IPS DF 6.9 (cell line): ENCODE data around the gene MRRF.
"Not testable (repeated sequence)": the region's sequence is repeated elsewhere in the genome, so short reads cannot be mapped to it uniquely, and the experiment has no call there.

ENCODE experiments used
- DNase-seq: peaks from one replicate; pipeline ENCODE4 v3.0.0-alpha.2; 2013; ENCODE audit warnings: low read depth, low spot score
- H3K27ac ChIP-seq: one replicate; pipeline ENCODE4 v1.5.1; 2013; ENCODE audit warnings: low read length, control low read depth
- H3K27me3 ChIP-seq: 2 replicates; pipeline ENCODE4 v1.6.1; 2013; ENCODE audit warnings: mild to moderate bottlenecking, low read length; ENCODE audit not compliant: control insufficient read depth, insufficient read depth
- H3K36me3 ChIP-seq: 2 replicates; pipeline ENCODE4 v1.6.1; 2013; ENCODE audit warnings: low read length; ENCODE audit not compliant: control insufficient read depth, insufficient read depth
- H3K4me1 ChIP-seq: 2 replicates; pipeline ENCODE4 v1.6.1; 2013; ENCODE audit warnings: low read length; ENCODE audit not compliant: control insufficient read depth, insufficient read depth
- H3K4me3 ChIP-seq: 2 replicates; pipeline ENCODE4 v1.5.1; 2013; ENCODE audit warnings: mild to moderate bottlenecking, low read length
- H3K9me3 ChIP-seq: 2 replicates; pipeline ENCODE4 v1.6.1; 2013; ENCODE audit warnings: low read length, inconsistent platforms; ENCODE audit not compliant: control insufficient read depth, insufficient read depth
- WGBS: extraction: QIAGEN DNeasy Blood & Tissue Kit; methylation state at CpG from one replicate; pipeline ENCODE4 v1.1.7; 2013; ENCODE audit warnings: mixed read lengths, missing lambda C conversion rate; ENCODE audit not compliant: insufficient read length, insufficient coverage; 5-methylcytosine and 5-hydroxymethylcytosine counted together

The MRRF gene

DNA sequence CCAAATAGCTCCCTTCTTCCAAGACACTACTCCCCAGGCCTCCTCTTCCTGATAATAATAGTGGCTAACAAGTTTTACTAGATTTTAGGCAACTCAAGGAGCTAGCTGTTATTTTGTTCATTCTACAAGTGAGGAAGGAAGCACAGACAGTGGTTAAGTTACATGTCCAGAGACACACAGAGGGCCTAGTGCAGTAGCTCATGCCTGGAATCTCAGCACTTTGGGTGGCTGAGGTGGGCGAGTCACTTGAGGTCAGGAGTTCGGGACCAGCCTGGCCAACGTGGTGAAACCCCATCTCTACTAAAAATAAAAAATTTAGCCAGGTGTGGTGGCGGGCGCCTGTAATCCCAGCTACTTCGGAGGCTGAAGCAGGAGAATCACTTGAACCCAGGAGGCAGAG lies 65.8 kb downstream of the MRRF start:
- no CpG with 5 or more reads among the region's 6 CpGs for WGBS
- H3K27me3 ChIP-seq, DNase-seq: not testable (repeated sequence)

DNA sequence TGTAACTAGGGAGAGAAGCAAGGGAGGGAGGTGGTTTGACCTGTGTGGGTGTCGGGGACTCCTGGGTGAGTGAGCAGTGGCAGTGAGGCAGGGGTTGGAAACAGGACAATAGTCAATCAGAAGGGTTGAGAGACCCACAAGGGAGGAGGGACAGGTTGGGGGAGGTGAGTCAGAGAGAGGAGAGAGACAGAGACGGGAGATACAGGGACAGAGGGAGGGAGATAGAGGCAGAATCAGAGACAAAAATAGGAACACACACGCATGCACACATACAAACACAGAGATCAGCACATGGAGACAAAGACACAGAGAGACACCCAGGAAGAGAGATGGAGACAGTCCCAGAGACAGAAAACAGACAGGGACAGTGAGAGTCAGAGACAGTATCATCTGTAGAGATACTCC lies 66.8 kb downstream of the MRRF start:
- Histone ChIP-seq H3K36me3 (no peaks in the 10 kb centered on the region), H3K4me1 (peaks cover 3% of the 10 kb centered on the region; the same call in 1 of the 2 replicates), H3K4me3 (no peak overlapping the region), H3K27me3 (no peaks in the 10 kb centered on the region), H3K27ac (no peak overlapping the region), H3K9me3 (no peaks in the 10 kb centered on the region)
- WGBS, result no CpG with 5 or more reads among the region's 3 CpGs
- DNase-seq, result no peak

More for the DNA sequence above, 65.8 kb downstream of the MRRF start:
- not testable (repeated sequence) for H3K9me3 ChIP-seq, H3K36me3 ChIP-seq, H3K4me3 ChIP-seq, H3K4me1 ChIP-seq, H3K27ac ChIP-seq

DNA sequence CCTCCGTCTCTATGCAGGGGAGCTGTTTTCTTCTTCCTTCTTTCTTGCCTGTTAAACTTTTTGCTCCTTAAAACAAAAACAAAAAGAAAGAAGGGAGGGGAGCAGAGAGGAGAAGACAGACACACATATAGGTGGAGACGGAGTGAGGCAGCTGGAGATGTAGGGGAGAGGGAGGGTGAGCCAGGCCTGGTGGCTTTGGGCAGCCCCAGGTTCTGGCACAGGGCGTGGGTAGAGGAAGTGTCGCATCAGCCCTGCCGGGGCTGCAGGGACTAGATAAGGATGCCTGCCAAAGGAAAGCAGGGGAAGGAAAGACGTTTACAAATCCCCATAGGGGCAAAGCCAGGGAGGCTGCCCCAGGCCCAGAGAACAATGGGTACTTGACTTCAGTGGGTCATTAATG lies 67.4 kb downstream of the MRRF start:
- peaks cover 7% of the 10 kb centered on the region; the same call in 1 of the 2 replicates for H3K4me1 ChIP-seq
- no peaks in the 10 kb centered on the region for H3K9me3 ChIP-seq
- DNase-seq, result no peak
- no peaks in the 10 kb centered on the region for H3K27me3 ChIP-seq
- H3K4me3 ChIP-seq, result no peak overlapping the region
- WGBS, result no CpG with 5 or more reads among the region's 6 CpGs
- no peaks in the 10 kb centered on the region for H3K36me3 ChIP-seq
- H3K27ac ChIP-seq, result no peak overlapping the region

DNA sequence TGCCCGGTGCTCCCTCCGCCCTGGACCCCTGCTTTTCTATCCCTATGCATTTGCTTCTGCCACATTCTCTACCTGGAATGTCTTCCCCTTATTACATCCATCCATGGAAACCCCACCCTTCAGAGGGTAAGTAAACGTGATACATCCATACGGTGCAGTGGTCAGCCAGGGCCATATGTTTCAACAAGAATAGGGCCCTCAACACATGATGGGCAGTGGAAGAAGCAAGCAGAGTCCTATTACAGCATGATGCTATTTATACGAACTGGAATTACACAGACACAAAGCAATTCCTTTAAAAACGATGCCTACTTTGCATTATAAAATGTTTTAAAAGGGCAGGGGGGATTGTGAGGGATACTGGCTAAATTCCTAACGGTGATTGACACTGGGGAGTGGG lies 68.0 kb downstream of the MRRF start:
- H3K9me3 ChIP-seq, result no peaks in the 10 kb centered on the region

DNA sequence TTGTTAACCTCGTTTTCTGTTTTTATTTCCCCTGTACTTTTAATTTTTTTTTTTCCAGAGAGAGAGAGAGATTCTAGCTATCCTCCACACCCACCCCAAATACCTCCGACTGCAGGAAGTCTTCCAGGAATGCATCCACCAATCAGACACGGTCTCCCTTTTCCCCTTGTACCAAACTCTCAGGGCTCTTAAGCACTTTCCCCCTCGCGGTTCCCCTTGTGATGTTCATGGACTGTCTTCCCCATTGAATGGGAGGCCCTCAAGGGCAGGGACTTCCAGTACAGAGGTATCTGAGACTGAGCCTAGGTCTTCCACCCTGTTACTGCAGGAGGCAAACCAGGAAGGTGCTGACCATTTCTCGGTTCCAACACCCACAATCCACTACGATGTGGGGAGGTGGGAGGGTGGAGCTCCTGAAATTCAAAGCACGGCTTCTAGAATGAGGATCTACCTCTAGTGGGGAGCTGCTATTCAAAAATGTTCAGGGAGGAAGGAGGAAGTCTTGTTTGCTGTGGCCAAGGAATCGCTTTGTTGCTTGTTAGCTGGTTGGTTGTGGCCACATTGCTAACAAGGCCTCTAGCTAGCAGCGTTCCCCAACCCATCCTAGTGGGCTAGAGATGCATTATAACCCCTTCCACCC lies 68.6 kb downstream of the MRRF start:
- Histone ChIP-seq H3K27ac (no peak overlapping the region), H3K4me1 (peaks cover 13% of the 10 kb centered on the region), H3K36me3 (no peaks in the 10 kb centered on the region), H3K4me3 (no peak overlapping the region), H3K9me3 (no peaks in the 10 kb centered on the region), H3K27me3 (no peaks in the 10 kb centered on the region)
- DNase-seq, result no peak
- no CpG with 5 or more reads among the region's 10 CpGs for WGBS

More for the DNA sequence above, 68.0 kb downstream of the MRRF start:
- no peaks in the 10 kb centered on the region for H3K36me3 ChIP-seq
- H3K27ac ChIP-seq, result no peak overlapping the region
- no CpG with 5 or more reads among the region's 7 CpGs for WGBS
- H3K4me1 ChIP-seq, result peaks cover 10% of the 10 kb centered on the region
- no peaks in the 10 kb centered on the region for H3K27me3 ChIP-seq
- no peak overlapping the region for H3K4me3 ChIP-seq
- no peak for DNase-seq

DNA sequence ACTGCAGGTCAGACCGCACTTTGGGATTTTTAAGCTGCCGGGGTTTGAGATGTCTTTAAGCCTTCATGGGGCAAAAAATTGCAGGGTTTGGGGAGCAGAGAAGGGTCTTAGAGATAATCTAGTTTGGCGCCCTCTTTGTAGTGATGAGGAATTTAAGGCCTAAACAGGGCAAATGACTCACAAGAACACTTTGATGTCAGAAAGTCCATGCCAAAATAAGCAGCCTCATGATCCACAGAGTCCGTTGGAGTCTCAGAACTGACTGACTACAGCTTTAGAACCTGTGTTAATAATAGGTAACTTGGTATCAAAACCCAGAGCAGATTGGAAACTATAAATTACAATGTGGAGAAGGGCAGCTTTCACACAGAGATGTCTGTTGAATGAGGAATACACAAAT lies 70.2 kb downstream of the MRRF start:
- H3K9me3 ChIP-seq, result no peaks in the 10 kb centered on the region
- H3K36me3 ChIP-seq, result no peaks in the 10 kb centered on the region
- peaks cover 13% of the 10 kb centered on the region for H3K4me1 ChIP-seq
- WGBS, result no CpG with 5 or more reads among the region's 4 CpGs
- DNase-seq, result no peak
- H3K27me3 ChIP-seq, result no peaks in the 10 kb centered on the region
- H3K27ac ChIP-seq, result no peak overlapping the region
- H3K4me3 ChIP-seq, result no peak overlapping the region

DNA sequence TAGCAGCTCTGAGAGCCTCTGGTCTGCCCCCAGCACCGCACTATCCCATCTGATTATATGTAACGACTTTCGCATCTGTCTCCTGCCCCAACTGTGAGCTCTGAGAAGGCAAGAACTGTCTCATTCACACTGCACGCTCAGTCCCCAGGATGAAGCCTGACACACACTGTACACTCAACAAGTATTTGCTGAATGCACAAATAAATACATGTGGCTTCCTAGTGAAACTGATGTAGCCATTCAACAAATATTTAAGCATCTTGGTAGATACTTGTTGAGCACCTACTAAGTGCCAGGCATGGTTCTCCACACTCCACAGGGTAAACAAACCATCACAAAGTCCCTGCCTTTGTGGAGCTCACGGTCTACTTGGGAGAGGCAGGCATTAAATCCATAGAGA lies 71.5 kb downstream of the MRRF start:
- no peaks in the 10 kb centered on the region for H3K9me3 ChIP-seq
- no peak overlapping the region for H3K4me3 ChIP-seq
- peaks cover 13% of the 10 kb centered on the region for H3K4me1 ChIP-seq
- H3K36me3 ChIP-seq, result no peaks in the 10 kb centered on the region
- no peak for DNase-seq
- H3K27ac ChIP-seq, result no peak overlapping the region
- no peaks in the 10 kb centered on the region for H3K27me3 ChIP-seq
- WGBS, result no CpG with 5 or more reads among the region's 5 CpGs

DNA sequence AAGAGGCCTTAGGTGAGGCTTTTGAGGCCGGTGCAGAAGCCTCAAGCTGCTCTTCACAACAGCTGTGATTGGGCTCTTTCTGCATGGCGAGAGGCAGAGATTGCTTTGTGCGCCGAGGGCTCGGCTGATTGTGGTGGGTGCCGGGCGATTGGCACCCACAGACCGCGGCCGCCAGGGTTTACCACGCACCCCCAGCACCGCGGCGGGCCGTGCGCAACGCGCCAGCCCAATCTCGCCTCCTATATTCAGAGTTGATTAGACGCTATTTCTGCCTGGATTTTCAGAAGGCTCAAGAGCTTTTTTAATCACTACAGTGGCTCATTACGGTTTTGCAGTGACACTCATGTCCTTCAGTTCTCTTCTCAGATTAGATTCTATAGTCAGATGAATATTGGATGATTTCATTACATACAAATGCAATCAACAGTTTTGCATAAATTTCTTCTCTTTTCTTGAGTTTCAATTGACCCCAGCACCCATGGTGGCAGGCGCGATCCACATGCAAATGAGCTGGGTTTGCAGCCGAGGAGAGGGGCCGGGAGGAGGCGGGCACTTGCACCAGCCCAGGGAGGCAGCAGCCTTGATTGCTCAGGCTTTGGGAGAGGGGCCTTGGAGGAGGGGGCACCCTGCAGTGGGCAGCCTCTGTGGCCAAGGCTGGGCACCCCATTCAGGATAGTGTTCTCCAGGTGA lies 72.3 kb downstream of the MRRF start:
- Histone ChIP-seq H3K36me3 (no peaks in the 10 kb centered on the region), H3K4me1 (peaks cover 13% of the 10 kb centered on the region), H3K4me3 (no peak overlapping the region), H3K27me3 (no peaks in the 10 kb centered on the region), H3K9me3 (no peaks in the 10 kb centered on the region), H3K27ac (no peak overlapping the region)
- no peak for DNase-seq
- no CpG with 5 or more reads among the region's 26 CpGs for WGBS

DNA sequence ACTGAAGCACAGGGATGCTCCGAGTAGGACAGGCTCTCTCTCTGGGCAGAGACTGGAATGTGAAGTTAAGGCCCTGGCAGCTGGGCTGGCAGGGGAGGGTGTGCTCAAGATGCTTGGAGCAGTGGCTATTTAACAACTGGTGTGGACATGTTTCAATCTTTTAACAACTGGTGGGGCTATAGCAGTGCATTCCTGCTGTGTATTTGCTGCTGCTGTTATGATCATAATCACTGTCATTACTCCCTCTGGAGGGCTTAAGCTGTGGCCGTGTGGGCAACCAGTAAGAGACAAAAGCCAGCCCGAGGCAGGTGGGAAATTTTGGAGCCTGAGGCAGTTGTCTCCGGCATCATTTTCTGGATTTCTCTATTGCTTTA lies 72.9 kb downstream of the MRRF start:
- no CpG with 5 or more reads among the region's 4 CpGs for WGBS
- DNase-seq, result no peak

DNA sequence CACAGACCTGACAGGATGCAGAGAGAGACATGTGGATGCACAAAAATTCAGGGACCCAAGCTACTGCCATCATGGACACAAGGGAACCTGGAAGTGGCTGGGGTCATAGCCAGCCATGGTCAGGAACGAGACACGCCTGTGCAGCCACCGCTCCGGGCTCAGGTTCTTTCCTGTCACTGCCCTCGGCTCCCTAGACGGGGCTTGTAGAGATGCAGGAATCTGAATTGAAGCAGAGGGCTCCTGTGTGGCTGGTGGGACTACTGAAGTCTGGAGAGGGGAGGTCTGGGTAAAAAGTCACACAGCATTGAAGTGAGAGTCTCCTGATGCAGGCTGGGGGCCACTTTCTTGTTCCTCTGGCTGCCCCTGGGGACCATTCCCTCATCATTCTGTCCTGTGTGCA lies 73.9 kb downstream of the MRRF start:
- H3K27ac ChIP-seq, result no peak overlapping the region
- no peaks in the 10 kb centered on the region for H3K36me3 ChIP-seq
- H3K4me3 ChIP-seq, result no peak overlapping the region
- WGBS, result no CpG with 5 or more reads among the region's 6 CpGs
- no peak for DNase-seq
- H3K27me3 ChIP-seq, result no peaks in the 10 kb centered on the region
- peaks cover 13% of the 10 kb centered on the region for H3K4me1 ChIP-seq
- H3K9me3 ChIP-seq, result no peaks in the 10 kb centered on the region

More for the DNA sequence above, 72.9 kb downstream of the MRRF start:
- no peak overlapping the region for H3K27ac ChIP-seq
- H3K36me3 ChIP-seq, result no peaks in the 10 kb centered on the region
- no peaks in the 10 kb centered on the region for H3K9me3 ChIP-seq
- no peak overlapping the region for H3K4me3 ChIP-seq
- no peaks in the 10 kb centered on the region for H3K27me3 ChIP-seq
- peaks cover 15% of the 10 kb centered on the region for H3K4me1 ChIP-seq

DNA sequence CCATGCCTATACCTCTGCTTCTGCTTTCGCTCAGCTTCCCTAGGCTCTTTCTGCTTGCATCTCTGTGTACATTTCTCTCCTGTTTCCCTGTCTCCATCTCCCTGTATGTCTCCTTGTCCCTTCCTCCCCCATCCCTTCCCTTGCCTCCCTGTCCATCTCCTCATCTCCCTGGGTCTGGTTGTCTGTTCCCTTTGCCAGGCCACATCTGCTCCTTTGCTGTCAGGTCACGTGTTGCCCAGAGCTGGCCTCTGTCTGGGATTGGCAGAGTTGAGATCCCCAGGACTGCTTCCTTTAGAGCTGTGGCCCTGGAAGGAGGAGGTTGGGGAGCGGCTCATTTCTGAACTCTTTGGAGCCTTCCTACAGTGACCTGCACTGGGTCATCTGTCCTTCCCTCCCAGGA lies 74.3 kb downstream of the MRRF start:
- peaks cover 13% of the 10 kb centered on the region for H3K4me1 ChIP-seq
- no peaks in the 10 kb centered on the region for H3K9me3 ChIP-seq
- no peak overlapping the region for H3K27ac ChIP-seq
- no peak for DNase-seq
- WGBS, result no CpG with 5 or more reads among the region's 3 CpGs
- no peaks in the 10 kb centered on the region for H3K27me3 ChIP-seq
- no peaks in the 10 kb centered on the region for H3K36me3 ChIP-seq
- no peak overlapping the region for H3K4me3 ChIP-seq
